ENCODE data around the gene BDH1.

DNA sequence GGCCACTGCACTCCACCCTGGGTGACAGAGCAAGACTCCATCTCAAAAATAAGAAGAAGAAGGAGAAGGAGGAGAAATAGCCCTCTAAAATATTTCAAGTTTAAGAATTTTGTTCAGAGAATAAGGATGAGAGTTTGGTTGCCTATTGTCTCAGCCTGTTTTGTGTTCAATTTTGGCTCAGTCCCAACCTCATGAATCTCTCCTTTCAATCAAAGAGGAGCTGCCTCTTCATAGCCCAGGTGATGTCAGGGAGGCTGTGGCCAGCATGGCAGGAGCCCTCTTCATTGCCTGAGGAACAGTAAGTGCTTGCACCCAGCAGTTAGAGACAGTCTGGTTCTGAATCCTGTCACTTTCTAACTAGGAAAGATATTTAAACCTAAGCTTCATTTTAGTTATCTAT is 55.0 kb downstream of the BDH1 start:
- TF ChIP-seq, protein P1, sequence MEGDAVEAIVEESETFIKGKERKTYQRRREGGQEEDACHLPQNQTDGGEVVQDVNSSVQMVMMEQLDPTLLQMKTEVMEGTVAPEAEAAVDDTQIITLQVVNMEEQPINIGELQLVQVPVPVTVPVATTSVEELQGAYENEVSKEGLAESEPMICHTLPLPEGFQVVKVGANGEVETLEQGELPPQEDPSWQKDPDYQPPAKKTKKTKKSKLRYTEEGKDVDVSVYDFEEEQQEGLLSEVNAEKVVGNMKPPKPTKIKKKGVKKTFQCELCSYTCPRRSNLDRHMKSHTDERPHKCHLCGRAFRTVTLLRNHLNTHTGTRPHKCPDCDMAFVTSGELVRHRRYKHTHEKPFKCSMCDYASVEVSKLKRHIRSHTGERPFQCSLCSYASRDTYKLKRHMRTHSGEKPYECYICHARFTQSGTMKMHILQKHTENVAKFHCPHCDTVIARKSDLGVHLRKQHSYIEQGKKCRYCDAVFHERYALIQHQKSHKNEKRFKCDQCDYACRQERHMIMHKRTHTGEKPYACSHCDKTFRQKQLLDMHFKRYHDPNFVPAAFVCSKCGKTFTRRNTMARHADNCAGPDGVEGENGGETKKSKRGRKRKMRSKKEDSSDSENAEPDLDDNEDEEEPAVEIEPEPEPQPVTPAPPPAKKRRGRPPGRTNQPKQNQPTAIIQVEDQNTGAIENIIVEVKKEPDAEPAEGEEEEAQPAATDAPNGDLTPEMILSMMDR (IDR thresholded peaks at IDR 0.05; ENCODE audit: poor library complexity, severe bottlenecking) = no peak
- TF ChIP-seq RAD21 (conservative IDR thresholded peaks at IDR 0.05) (no peak), EZH2 (IDR thresholded peaks at IDR 0.05; ENCODE audit: borderline replicate concordance, insufficient read depth, low read length, poor library complexity, severe bottlenecking) (no peak)
